ENCODE measurements around the gene MKI67. TPM values are rescaled to one million over a fixed set of nuclear protein-coding genes. Genes with fewer than 3 reads are reported as not detected.

Gene MKI67
- total and polyA plus RNA-seq, 10 of the 15 experiments (the other 5 are each of a cell fraction or from before 2014, with no cell fraction given), result 22.3 to 183 (median 82.9) TPM

- no peaks in the 10 kb centered on the region for H4K20me1 ChIP-seq (ENCODE audit: control insufficient read depth, insufficient read depth)
These were observed 63.8 kb downstream of the MKI67 start for GRCh38 chr10:128062331-128062880.

More at GRCh38 chr10:128062331-128062880, 63.8 kb downstream of the MKI67 start:
- RAD21 ChIA-PET (ENCODE audit: unreplicated experiment), result interaction anchor here (0.9 to 5.5 kb wide), 8 partner anchors 11 to 88 kb away, joined by 3 to 82 read pairs (median 6); partner anchors contain the start of gene MKI67
- peaks cover 0 to 6% of the 10 kb centered on the region in 2 experiments; a peak in 2 of 4 replicates for H3K36me3 ChIP-seq (ENCODE audit: control insufficient read depth in 2 of 2, insufficient read depth in 2 of 2, low read length in 1 of 2)
- WGBS (ENCODE audit: insufficient coverage, insufficient replicate concordance, low lambda C conversion rate, missing lambda C conversion rate), result 43% methylated on average over 11 of the region's 11 CpGs
- no peak for TF ChIP-seq FOXK2 (IDR thresholded peaks at IDR 0.05)
- TF ChIP-seq EGR1 (IDR thresholded peaks at IDR 0.05; ENCODE audit: borderline replicate concordance in 1 of 2, low read depth in 2 of 2, low read length in 2 of 2), result no peak
- TF ChIP-seq SPI1 (IDR thresholded peaks at IDR 0.05; ENCODE audit: borderline replicate concordance, insufficient read depth, low read depth, low read length), result peak; percentile 27; the same call in 1 of the 2 replicates
- TF ChIP-seq CEBPB (IDR thresholded peaks at IDR 0.05; ENCODE audit: borderline replicate concordance in 1 of 2, low read depth in 2 of 2, low read length in 2 of 2), result no peak
- no peak for TF ChIP-seq ZNF24 (IDR thresholded peaks at IDR 0.05)
- FAIRE-seq, result peak; percentile 49
- peak; percentile 1; the same call in 2 of the 3 replicates for ATAC-seq
- H3K9me3 ChIP-seq (replicated peaks; ENCODE audit: control insufficient read depth, insufficient read depth, low read length), result no peaks in the 10 kb centered on the region
- no peak overlapping the region for H3K4me3 ChIP-seq
- CTCF ChIA-PET, result interaction anchor here (1.2 to 5.0 kb wide), 7 partner anchors 7 to 88 kb away, joined by 3 to 73 read pairs (median 9); no protein-coding TSS in a partner anchor
- H2AFZ ChIP-seq (ENCODE audit: control insufficient read depth, low read depth, low read length), result peak overlapping the region; percentile 46
- H3K79me2 ChIP-seq (ENCODE audit: control insufficient read depth, insufficient read depth, low read length), result no peaks in the 10 kb centered on the region
- H3K4me1 ChIP-seq (ENCODE audit: control insufficient read depth, insufficient read depth, low read length), result peaks cover 36% of the 10 kb centered on the region
- SMC1A ChIA-PET (ENCODE audit: uncharacterized antibody, unreplicated experiment), result interaction anchor here (1.2 to 5.0 kb wide), 5 partner anchors 12 to 62 kb away, joined by 3 to 116 read pairs (median 5); no protein-coding TSS in a partner anchor
- POLR2A ChIA-PET, result interaction anchor here (1.0 to 10.2 kb wide), 3 partner anchors 9 to 27 kb away, joined by 4 to 117 read pairs (median 5); no protein-coding TSS in a partner anchor
- no peak for DNase-seq (ENCODE audit: low read depth, low spot score)
- H3K4me2 ChIP-seq (ENCODE audit: control insufficient read depth, insufficient read depth), result peak overlapping the region; percentile 73
- H3K27ac ChIP-seq (ENCODE audit: control insufficient read depth, insufficient read depth), result peak overlapping the region; percentile 76
- H3K9ac ChIP-seq (ENCODE audit: control insufficient read depth, insufficient read depth, low read length), result no peak overlapping the region; the same call in 1 of the 2 replicates
- H3K27me3 ChIP-seq (replicated peaks in 1 of 2; ENCODE audit: control insufficient read depth in 2 of 2, insufficient read depth in 2 of 2, low read length in 1 of 2), result no peaks in the 10 kb centered on the region
- in situ Hi-C loops (cut with MboI), result no loop called here
- intact Hi-C loops (cut with micrococcal nuclease; ENCODE audit: unreplicated experiment), result no loop called here
- no TSS peak for BruUV-seq (replicated peaks)
